K562 (cell line): ENCODE results near the gene SPATA33. TPM values are rescaled to one million over a fixed set of nuclear protein-coding genes. Genes with fewer than 3 reads are reported as not detected.
A peak's percentile ranks its signal among the peaks of the same experiment; 100 is the strongest.
"Not testable (repeated sequence)": the region's sequence is repeated elsewhere in the genome, so short reads cannot be mapped to it uniquely, and the experiment has no call there.

ENCODE experiments used
- ATAC-seq: fragments of 200-7000 bp; cut with Tn5 transposase; 3 replicates; pipeline ENCODE4 v1.9.1; 2020; ENCODE audit warnings: moderate library complexity
- BruUV-seq: library from RNA; stranded (reverse); fragments of 400-500 nt; replicated peaks from 2 replicates; lab custom pipeline; 2021; lab: Mats Ljungman, UMichigan
- CTCF ChIA-PET: fragments of 300-600 bp; formaldehyde crosslinking; extraction: SDS; loops from one replicate; lab custom pipeline; 2021; ENCODE audit warnings: low intra/inter-chr PET ratio; lab: Yijun Ruan, JAX
- POLR2A ChIA-PET: fragments of 300-600, 350-650 bp; sonication (Branson Sonifier 250); formaldehyde crosslinking; extraction: SDS; loops from one replicate; lab custom pipeline; 2021; ENCODE audit warnings: antibody characterized with exemption, inconsistent platforms; lab: Yijun Ruan, JAX
- DNase-seq, 4 experiments: peaks; one replicate each; pipeline versions ENCODE4 v3.0.0 to v3.0.0-alpha.2; 2011 to 2018; ENCODE audit warnings: low spot score in 3 of 4, mixed read lengths in 3 of 4; ENCODE audit errors: extremely low read depth in 1 of 4
- FAIRE-seq: peaks from 2 replicates; lab custom pipeline; 2011; peaks lifted over from hg19 to GRCh38; lab: Jason Lieb, UNC
- H2AFZ ChIP-seq: 2 replicates; pipeline ENCODE4 v1.6.0; 2011; ENCODE audit warnings: low read depth, low read length, control low read depth, inconsistent platforms
- H3K27ac ChIP-seq: fragments of 200-600 bp; 3 replicates; pipeline ENCODE4 v1.8.0; 2011; ENCODE audit warnings: low read depth, mild to moderate bottlenecking, control low read depth, inconsistent platforms, low read length, moderate library complexity, mixed read lengths; ENCODE audit errors: extremely low read depth
- H3K27me3 ChIP-seq, 2 experiments: fragments of 300-600 bp in 1 of 2; 2 replicates in 1 of 2; 3 replicates in 1 of 2; pipeline versions ENCODE4 v1.6.0 to v1.8.0; 2011; ENCODE audit warnings: inconsistent platforms in 2 of 2, low read length in 2 of 2, mild to moderate bottlenecking in 1 of 2, mixed read lengths in 1 of 2, moderate library complexity in 1 of 2; ENCODE audit not compliant: control insufficient read depth in 2 of 2, insufficient read depth in 2 of 2
- H3K36me3 ChIP-seq: fragments of 300-600 bp; 3 replicates; pipeline ENCODE4 v1.8.0; 2011; ENCODE audit warnings: mild to moderate bottlenecking, low read length, inconsistent platforms; ENCODE audit not compliant: control insufficient read depth, insufficient read depth
- H3K4me1 ChIP-seq, 2 experiments: fragments of 200-600 bp in 1 of 2; replicated peaks in 1 of 2; 2 replicates in 1 of 2; 3 replicates in 1 of 2; pipeline versions ENCODE4 v1.5.1 to v1.8.0; 2011; ENCODE audit warnings: inconsistent platforms in 2 of 2, low read length in 2 of 2, mild to moderate bottlenecking in 1 of 2, mixed read lengths in 1 of 2, moderate library complexity in 1 of 2; ENCODE audit not compliant: control insufficient read depth in 2 of 2, insufficient read depth in 2 of 2
- H3K4me2 ChIP-seq: 2 replicates; pipeline ENCODE4 v1.6.1; 2011; ENCODE audit warnings: low read length, control low read depth, inconsistent platforms, mixed read lengths; ENCODE audit not compliant: insufficient read depth
- H3K4me3 ChIP-seq: fragments of 200-600 bp; sonication (generic), shearing (Covaris generic); 2 replicates; pipeline ENCODE4 v1.5.1; 2016; ENCODE audit warnings: control low read depth, inconsistent platforms
- H3K79me2 ChIP-seq: fragments of 200-600 bp; 3 replicates; pipeline ENCODE4 v1.8.0; 2011; ENCODE audit warnings: low read length, inconsistent platforms; ENCODE audit not compliant: control insufficient read depth, insufficient read depth
- H3K9ac ChIP-seq, 2 experiments: 2 replicates each; pipeline versions ENCODE4 v1.6.0 to v1.6.1; 2011; ENCODE audit warnings: low read depth in 2 of 2, low read length in 2 of 2, control low read depth in 1 of 2, inconsistent platforms in 1 of 2, mild to moderate bottlenecking in 1 of 2, mixed read lengths in 1 of 2; ENCODE audit not compliant: insufficient read depth in 1 of 2
- H3K9me1 ChIP-seq: one replicate; pipeline ENCODE4 v1.6.0; 2011; ENCODE audit warnings: inconsistent platforms, mild to moderate bottlenecking, low read length, moderate library complexity; ENCODE audit not compliant: control insufficient read depth, insufficient read depth
- H3K9me3 ChIP-seq: replicated peaks from 2 replicates; pipeline ENCODE4 v1.5.1; 2011; ENCODE audit warnings: low read depth, low read length, inconsistent platforms; ENCODE audit not compliant: control insufficient read depth, insufficient read depth
- H4K20me1 ChIP-seq: replicated peaks from 2 replicates; pipeline ENCODE4 v1.6.1; 2011; ENCODE audit warnings: low read length, inconsistent platforms, mixed read lengths; ENCODE audit not compliant: control insufficient read depth, insufficient read depth
- ETV6 ChIP-seq, 3 experiments: fragments of 150-350 bp in 1 of 3; sonication (generic) in 1 of 3; formaldehyde crosslinking in 1 of 3; IDR thresholded peaks; 2 replicates each; pipeline versions ENCODE4 v1.6.1 to v1.8.0; 2014 to 2022; ENCODE audit warnings: borderline replicate concordance in 2 of 3, low read depth in 2 of 3, antibody characterized with exemption in 1 of 3, low read length in 1 of 3, mild to moderate bottlenecking in 1 of 3, missing genetic modification reagents in 1 of 3
- HOXB6 ChIP-seq: fragments of 250-450 bp; sonication (Bioruptor Pico); IDR thresholded peaks from 2 replicates; pipeline ENCODE4 v1.5.1; 2022; ENCODE audit warnings: mild to moderate bottlenecking, borderline replicate concordance
- NR1H2 ChIP-seq: sonication (generic); formaldehyde crosslinking; IDR thresholded peaks from 2 replicates; pipeline ENCODE4 v1.4.0; 2020; ENCODE audit warnings: mild to moderate bottlenecking, missing genetic modification reagents
- PCBP1 ChIP-seq: fragments of 200-400 bp; formaldehyde crosslinking; IDR thresholded peaks from 2 replicates; pipeline ENCODE4 v1.6.1; 2018; ENCODE audit warnings: mild to moderate bottlenecking, low read depth, low read length; ENCODE audit not compliant: poor library complexity, severe bottlenecking
- PTRF ChIP-seq: fragments of 450-650 bp; IDR thresholded peaks from 2 replicates; pipeline ENCODE4 v1.6.1; 2016; ENCODE audit warnings: mild to moderate bottlenecking, missing genetic modification characterization, missing compliant biosample characterization
- ZNF589 ChIP-seq: fragments of 200-800 bp; sonication (Bioruptor generic); IDR thresholded peaks from 2 replicates; pipeline ENCODE4 v1.6.1; 2016; ENCODE audit warnings: low read depth, missing genetic modification characterization, missing compliant biosample characterization
- WGBS: fragments of 100-300 bp; shearing (Covaris generic); methylation state at CpG from one replicate; pipeline ENCODE4 v1.1.6; 2016; ENCODE audit warnings: low coverage, mixed read lengths; ENCODE audit not compliant: insufficient coverage; ENCODE audit errors: missing lambda C conversion rate; 5-methylcytosine and 5-hydroxymethylcytosine counted together
- in situ Hi-C: fragments of 300-500 bp; cut with MboI; formaldehyde crosslinking; loops from 4 replicates; pipeline ENCODE4 v1.15.0; 2018; ENCODE audit warnings: inconsistent platforms, mixed read lengths
- intact Hi-C: fragments of 100-400 bp; cut with micrococcal nuclease; formaldehyde crosslinking; loops from 2 replicates; pipeline ENCODE4 v1.14.2; 2022
- polyA plus RNA-seq, 8 experiments: library from polyadenylated mRNA; depleted of rRNA in 4 of 8; stranded (reverse) in 5 of 8; unstranded in 3 of 8; fragments of >200 nt; fragmentation: Nextera tagmentation in 2 of 8; fragmentation: Illumina TruSeq in 1 of 8; extraction: Ambion mirVana in 2 of 8; extraction: Trizol in 1 of 8; gene quantifications; 2 replicates each; pipeline versions ENCODE4 v1.2.1 to v1.2.3, GENCODE V29; 2011 to 2014; ENCODE audit warnings: inconsistent platforms in 1 of 8, missing spikeins in 1 of 8
- total RNA-seq, 7 experiments: library from RNA; depleted of rRNA in 6 of 7; stranded (reverse); fragments of >200 nt in 6 of 7; fragmentation: Illumina TruSeq in 2 of 7; extraction: Trizol in 2 of 7; gene quantifications; 2 replicates each; pipeline versions ENCODE4 v1.2.1 to v1.2.3, GENCODE V29; 2011 to 2021; ENCODE audit warnings: low replicate concordance in 1 of 7

Gene SPATA33
- total and polyA plus RNA-seq, 9 of the 15 experiments (the other 6 are each of a cell fraction or from before 2014, with no cell fraction given): 4.0 to 20.0 (median 11.8) TPM

GRCh38 chr16:89633064-89633631 is 24.5 kb upstream of the SPATA33 start (continued):
- TF ChIP-seq HOXB6 (CRISPR knock-in tag) (no peak), NR1H2 (no peak), ZNF589 (CRISPR knock-in tag) (no peak), PTRF (tag) (no peak)

- TF ChIP-seq ETV6 (IDR thresholded peaks at IDR 0.05; ENCODE audit: borderline replicate concordance in 1 of 2, low read depth in 2 of 2, low read length in 1 of 2): peak in 1 of 2 experiments; percentile 71; a peak in 2 of 4 replicates
- H3K27ac ChIP-seq; H2AFZ ChIP-seq; H3K4me3 ChIP-seq; BruUV-seq; H3K79me2 ChIP-seq; H3K9me3 ChIP-seq; H3K4me2 ChIP-seq; H3K9ac ChIP-seq; in situ Hi-C loops; H4K20me1 ChIP-seq; CTCF ChIA-PET; H3K36me3 ChIP-seq; DNase-seq; ATAC-seq; H3K9me1 ChIP-seq; TF ChIP-seq ETV6 (CRISPR knock-in tag; IDR thresholded peaks at IDR 0.05; ENCODE audit: borderline replicate concordance): not testable (repeated sequence)
- peak; percentile 49 for TF ChIP-seq PCBP1
- Histone ChIP-seq H3K4me1 (peaks cover 0 to 46% of the 10 kb centered on the region in 2 experiments; a peak in 2 of 5 replicates), H3K27me3 (peaks cover 10 to 53% of the 10 kb centered on the region in 2 experiments)
- intact Hi-C loops: loop anchor here (5.0 kb wide), 1 partner anchor 32 kb away; no protein-coding TSS in a partner anchor
- POLR2A ChIA-PET: interaction anchor here (0.6 to 1.4 kb wide), 5 partner anchors 10 to 69 kb away, joined by 3 to 5 read pairs (median 3); partner anchors contain the start of genes CHMP1A and SPATA33
- FAIRE-seq: peak; percentile 35
- 0% methylated on average over 1 of the region's 2 CpGs for WGBS
Measured at GRCh38 chr16:89634463-89635385, 22.9 kb upstream of the SPATA33 start.
